MM.1S (cell line): Measurements from ENCODE around the gene FRMD3.

ENCODE experiments used
- DNase-seq: peaks from one replicate; pipeline ENCODE4 v3.0.0-alpha.2; 2015
- H2AFZ ChIP-seq: fragments of 300-600 bp; sonication (generic); 2 replicates; pipeline ENCODE4 v1.6.0; 2016; ENCODE audit warnings: antibody characterized with exemption, low read length
- H3F3A ChIP-seq: fragments of 300-600 bp; sonication (generic); 2 replicates; pipeline ENCODE4 v1.6.1; 2016; ENCODE audit warnings: mild to moderate bottlenecking, antibody characterized with exemption, low read length, moderate library complexity, mixed read lengths; ENCODE audit not compliant: insufficient read depth
- H3K27ac ChIP-seq: fragments of 300-600 bp; sonication (generic); 2 replicates; pipeline ENCODE4 v1.5.1; 2016; ENCODE audit warnings: mild to moderate bottlenecking, low read length
- H3K27me3 ChIP-seq: fragments of 300-600 bp; sonication (generic); replicated peaks from 2 replicates; pipeline ENCODE4 v1.6.0; 2016; ENCODE audit warnings: low read length; ENCODE audit not compliant: insufficient read depth
- H3K36me3 ChIP-seq: fragments of 300-600 bp; sonication (generic); replicated peaks from 2 replicates; pipeline ENCODE4 v1.6.1; 2016; ENCODE audit warnings: mild to moderate bottlenecking, low read length, mixed read lengths; ENCODE audit not compliant: insufficient read depth
- H3K4me1 ChIP-seq: fragments of 300-600 bp; sonication (generic); 2 replicates; pipeline ENCODE4 v1.6.1; 2016; ENCODE audit warnings: low read length, mixed read lengths
- H3K4me2 ChIP-seq: fragments of 300-600 bp; sonication (generic); 2 replicates; pipeline ENCODE4 v1.6.0; 2016; ENCODE audit warnings: low read depth, low read length
- H3K4me3 ChIP-seq: fragments of 300-600 bp; sonication (generic); 2 replicates; pipeline ENCODE4 v1.5.1; 2016; ENCODE audit warnings: low read length, mixed read lengths
- H3K79me2 ChIP-seq: fragments of 300-600 bp; sonication (generic); 2 replicates; pipeline ENCODE4 v1.6.1; 2016; ENCODE audit warnings: mixed run types, low read length, mixed read lengths
- H3K9ac ChIP-seq: fragments of 300-600 bp; sonication (generic); 2 replicates; pipeline ENCODE4 v1.6.1; 2016; ENCODE audit warnings: low read length, mixed read lengths
- H3K9me2 ChIP-seq: fragments of 300-600 bp; sonication (generic); replicated peaks from 2 replicates; pipeline ENCODE4 v1.6.1; 2016; ENCODE audit warnings: mild to moderate bottlenecking, low read length, mixed read lengths; ENCODE audit not compliant: insufficient read depth
- H3K9me3 ChIP-seq: fragments of 300-600 bp; sonication (generic); replicated peaks from 2 replicates; pipeline ENCODE4 v1.6.1; 2016; ENCODE audit warnings: mild to moderate bottlenecking, low read length, mixed read lengths; ENCODE audit not compliant: insufficient read depth
- H4K20me1 ChIP-seq: fragments of 300-600 bp; sonication (generic); 2 replicates; pipeline ENCODE4 v1.6.1; 2016; ENCODE audit warnings: mild to moderate bottlenecking, low read length, moderate library complexity, mixed read lengths; ENCODE audit not compliant: insufficient read depth
- CTCF ChIP-seq: fragments of 300-600 bp; sonication (generic); IDR thresholded peaks from 2 replicates; pipeline ENCODE4 v1.5.1; 2016; ENCODE audit warnings: antibody characterized with exemption, low read length, mixed read lengths
- EZH2 ChIP-seq: fragments of 300-600 bp; sonication (generic); optimal IDR thresholded peaks from 2 replicates; pipeline ENCODE3; 2017; ENCODE audit warnings: low read depth, mild to moderate bottlenecking, antibody characterized with exemption, low read length, mixed read lengths
- EZH2phosphoT487 ChIP-seq: fragments of 300-600 bp; sonication (generic); IDR thresholded peaks from 2 replicates; pipeline ENCODE4 v1.6.1; 2018; ENCODE audit warnings: antibody characterized with exemption, low read length

The FRMD3 gene

GRCh38 chr9:83537331-83538171, 650 bp downstream of the FRMD3 start:
- Histone ChIP-seq H3K36me3 (no peaks in the 10 kb centered on the region), H3K9me2 (no peaks in the 10 kb centered on the region), H3K79me2 (no peaks in the 10 kb centered on the region), H3K4me2 (peak overlapping the region; percentile 91), H3K4me1 (peaks cover 3% of the 10 kb centered on the region; the same call in 1 of the 2 replicates), H3K9ac (no peak overlapping the region), H3K27ac (no peak overlapping the region), H3K27me3 (no peaks in the 10 kb centered on the region), H3K4me3 (peak overlapping the region; percentile 70), H3K9me3 (no peaks in the 10 kb centered on the region), H4K20me1 (no peaks in the 10 kb centered on the region), H3F3A (no peaks in the 10 kb centered on the region), H2AFZ (peak overlapping the region; percentile 70)
- TF ChIP-seq CTCF (no peak), EZH2 (no peak), EZH2phosphoT487 (no peak)
- no peak for DNase-seq

- Histone ChIP-seq H3F3A (no peaks in the 10 kb centered on the region), H4K20me1 (no peaks in the 10 kb centered on the region), H3K4me3 (no peak overlapping the region), H3K4me1 (peaks cover 3% of the 10 kb centered on the region; the same call in 1 of the 2 replicates), H3K9me2 (no peaks in the 10 kb centered on the region), H3K9me3 (no peaks in the 10 kb centered on the region), H3K27ac (no peak overlapping the region), H3K27me3 (no peaks in the 10 kb centered on the region), H2AFZ (no peak overlapping the region), H3K4me2 (no peak overlapping the region), H3K9ac (no peak overlapping the region), H3K79me2 (no peaks in the 10 kb centered on the region), H3K36me3 (no peaks in the 10 kb centered on the region)
- no peak for DNase-seq
- TF ChIP-seq CTCF = no peak
- no peak for TF ChIP-seq EZH2phosphoT487
- no peak for TF ChIP-seq EZH2
These were observed 1.9 kb downstream of the FRMD3 start for GRCh38 chr9:83536332-83536731.

GRCh38 chr9:83535736-83536135, 2.5 kb downstream of the FRMD3 start:
- no peaks in the 10 kb centered on the region for H3F3A ChIP-seq
- H3K27me3 ChIP-seq = no peaks in the 10 kb centered on the region
- no peak for DNase-seq
- no peak overlapping the region for H3K4me2 ChIP-seq
- H2AFZ ChIP-seq = no peak overlapping the region
- H3K36me3 ChIP-seq = no peaks in the 10 kb centered on the region
- H3K4me1 ChIP-seq = peaks cover 3% of the 10 kb centered on the region; the same call in 1 of the 2 replicates
- no peak overlapping the region for H3K9ac ChIP-seq
- H3K79me2 ChIP-seq = no peaks in the 10 kb centered on the region
- H4K20me1 ChIP-seq = no peaks in the 10 kb centered on the region
- H3K9me3 ChIP-seq = no peaks in the 10 kb centered on the region
- no peak overlapping the region for H3K27ac ChIP-seq
- no peak overlapping the region for H3K4me3 ChIP-seq
- TF ChIP-seq EZH2 (no peak), EZH2phosphoT487 (no peak), CTCF (no peak)
- H3K9me2 ChIP-seq = no peaks in the 10 kb centered on the region
